Aorta (tissue), 5 donors: ENCODE results near the gene CHMP1B. TPM values are rescaled to one million over a fixed set of nuclear protein-coding genes. Genes with fewer than 3 reads are reported as not detected.

ENCODE experiments used
- ATAC-seq: fragments of 200-7000 bp; cut with Tn5 transposase; one replicate; pipeline ENCODE4 v1.9.1; 2022; ENCODE audit warnings: moderate library complexity; ENCODE audit not compliant: low FRiP score
- DNase-seq, 2 donors: peaks; one replicate each; pipeline ENCODE4 v3.0.0-alpha.2; 2020
- H3K27ac ChIP-seq, 2 donors: one replicate each; pipeline ENCODE4 v1.5.1; 2013; ENCODE audit warnings: low read length in 2 of 2, mild to moderate bottlenecking in 2 of 2, moderate library complexity in 2 of 2, control low read depth in 1 of 2, inconsistent platforms in 1 of 2, low read depth in 1 of 2
- H3K27me3 ChIP-seq, 2 donors: one replicate each; pipeline ENCODE4 v1.6.1; 2013; ENCODE audit warnings: control low read depth in 1 of 2, low read length in 1 of 2, mild to moderate bottlenecking in 1 of 2, moderate library complexity in 1 of 2; ENCODE audit not compliant: insufficient read depth in 2 of 2, control insufficient read depth in 1 of 2
- H3K36me3 ChIP-seq, 2 donors: one replicate each; pipeline ENCODE4 v1.6.1; 2013; ENCODE audit warnings: control low read depth in 1 of 2, low read length in 1 of 2, mild to moderate bottlenecking in 1 of 2; ENCODE audit not compliant: insufficient read depth in 2 of 2, control insufficient read depth in 1 of 2
- H3K4me1 ChIP-seq, 2 donors: one replicate each; pipeline ENCODE4 v1.6.1; 2013; ENCODE audit warnings: low read length in 2 of 2, control low read depth in 1 of 2, mild to moderate bottlenecking in 1 of 2, moderate library complexity in 1 of 2; ENCODE audit not compliant: insufficient read depth in 2 of 2, control insufficient read depth in 1 of 2
- H3K4me3 ChIP-seq, 2 donors: one replicate each; pipeline ENCODE4 v1.5.1; 2013; ENCODE audit warnings: low read length in 2 of 2, control low read depth in 1 of 2, mild to moderate bottlenecking in 1 of 2
- H3K9me3 ChIP-seq: one replicate; pipeline ENCODE4 v1.6.1; 2013; ENCODE audit warnings: mild to moderate bottlenecking, low read length; ENCODE audit not compliant: control insufficient read depth
- WGBS, 2 donors: extraction: QIAGEN DNeasy Blood & Tissue Kit; methylation state at CpG; one replicate each; pipeline ENCODE4 v1.1.7; 2013; 5-methylcytosine and 5-hydroxymethylcytosine counted together
- intact Hi-C, 2 donors: fragments of 100-400 bp; cut with DNase I; formaldehyde crosslinking; loops; one replicate each; pipeline versions ENCODE4 v1.14.2 to v1.15.0; 2022
- polyA plus RNA-seq, 2 donors: library from polyadenylated mRNA; stranded (reverse); fragments of 200-250 nt; gene quantifications; one replicate each; pipeline ENCODE4 v1.2.3, GENCODE V29; 2013
- total RNA-seq, 2 donors: library from RNA; stranded (reverse); fragmentation: NEBNext Ultra II Directional; extraction: Animal tissue kit (Norgen Biotek cat#: 25700); gene quantifications; one replicate each; pipeline ENCODE4 v1.2.1, GENCODE V29; 2021
- donor health status: healthy with polysubstance abuse.
- donor health status: Bipolar disorder and iron deficiency.
- donor health status: DM: no; HTN: no; CAD: no.
- donor health status: DM: no; HTN: no; CAD: no.
- donor health status: DM: yes; HTN: yes; CAD: no.

The CHMP1B gene
- total and polyA plus RNA-seq, 4 donors, result 33.0 to 42.8 (median 36.3) TPM

DNA sequence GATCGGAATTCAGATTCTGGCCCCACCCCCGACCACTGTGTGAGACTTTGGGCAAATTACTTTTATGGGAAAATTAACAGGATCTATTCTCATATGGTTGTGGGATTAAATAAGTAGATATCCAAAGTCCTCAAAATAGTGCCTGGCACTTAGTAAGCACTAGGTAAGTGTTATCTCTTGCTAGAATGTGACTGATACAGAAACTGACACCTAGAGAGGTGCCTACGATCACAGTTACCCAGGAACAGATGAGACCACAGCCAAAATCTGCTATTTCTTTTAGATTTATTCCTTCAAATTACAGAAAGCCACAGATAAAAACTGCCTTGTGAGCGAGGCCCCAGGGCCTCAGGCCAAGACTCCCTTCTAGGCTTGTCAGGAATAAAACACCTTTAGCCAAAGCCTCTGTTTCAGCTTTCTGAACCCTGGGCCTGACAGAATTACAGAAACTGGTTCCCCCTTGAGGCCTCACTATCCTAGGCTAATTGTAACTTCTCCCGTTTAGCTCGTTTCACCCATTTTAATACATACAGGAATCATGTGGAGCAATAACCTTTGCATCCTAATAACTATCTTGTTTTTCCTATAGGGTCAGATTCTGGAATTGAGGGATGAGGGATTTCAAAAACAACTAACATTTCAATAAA, 22.3 kb upstream of the CHMP1B start:
- Histone ChIP-seq H3K36me3 (no peaks in the 10 kb centered on the region), H3K27ac (no peak overlapping the region), H3K4me1 (no peaks in the 10 kb centered on the region), H3K27me3 (no peaks in the 10 kb centered on the region), H3K4me3 (no peak overlapping the region), H3K9me3 (no peaks in the 10 kb centered on the region)
- intact Hi-C loops, result no loop called here
- ATAC-seq, result no peak
- DNase-seq, result no peak
- WGBS, 2 donors, result 62 to 64% methylated on average over 6 of the region's 6 CpGs

DNA sequence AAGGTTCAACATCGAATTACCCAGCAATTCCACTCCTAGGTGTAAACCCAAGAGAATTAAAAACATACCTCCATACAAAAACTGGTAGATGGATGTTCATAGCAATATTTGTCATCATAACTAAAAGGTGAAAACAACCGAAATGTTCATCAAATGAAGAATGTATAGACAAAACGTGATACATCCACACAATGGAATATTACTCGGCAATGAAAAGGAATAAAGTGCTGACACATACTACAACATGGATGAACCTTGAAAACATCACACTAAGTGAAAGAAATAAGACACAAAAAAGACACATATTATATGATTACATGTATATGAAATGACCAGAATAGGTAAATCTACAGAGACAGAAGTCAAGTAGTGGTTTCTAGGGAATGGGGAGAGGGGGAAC, 20.6 kb upstream of the CHMP1B start:
- H3K27ac ChIP-seq, result no peak overlapping the region
- no peak overlapping the region for H3K4me3 ChIP-seq
- WGBS, 2 donors, result 95 to 96% methylated on average over 4 of the region's 4 CpGs
- no peaks in the 10 kb centered on the region for H3K36me3 ChIP-seq
- DNase-seq, result no peak
- intact Hi-C loops, result no loop called here
- H3K9me3 ChIP-seq, result no peaks in the 10 kb centered on the region
- ATAC-seq, result no peak
- H3K4me1 ChIP-seq, result no peaks in the 10 kb centered on the region
- H3K27me3 ChIP-seq, result no peaks in the 10 kb centered on the region

DNA sequence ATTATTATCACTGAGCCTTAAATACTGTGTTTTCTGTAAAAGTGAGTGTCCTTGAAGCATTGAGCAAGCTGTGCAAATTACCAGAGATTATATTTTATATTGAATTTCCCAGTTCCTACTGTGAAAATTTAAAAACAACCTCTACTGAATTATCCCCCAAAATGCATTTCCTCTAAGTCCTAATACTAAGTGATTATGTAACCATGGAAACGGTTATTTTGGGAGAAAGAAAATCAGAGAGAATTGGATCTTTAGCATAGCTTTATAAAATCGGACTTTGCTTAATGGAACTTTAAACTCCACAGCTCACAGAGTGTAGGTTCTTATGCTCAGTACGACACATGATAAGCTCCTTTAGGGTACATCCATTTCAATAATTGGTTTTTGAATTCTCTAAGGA, 19.3 kb upstream of the CHMP1B start:
- no peak for ATAC-seq
- WGBS, 2 donors, result 71 to 72% methylated on average over 3 of the region's 3 CpGs
- Histone ChIP-seq H3K9me3 (no peaks in the 10 kb centered on the region), H3K4me1 (no peaks in the 10 kb centered on the region), H3K27me3 (no peaks in the 10 kb centered on the region), H3K4me3 (no peak overlapping the region), H3K36me3 (no peaks in the 10 kb centered on the region), H3K27ac (no peak overlapping the region)
- intact Hi-C loops, result no loop called here
- DNase-seq, result no peak

DNA sequence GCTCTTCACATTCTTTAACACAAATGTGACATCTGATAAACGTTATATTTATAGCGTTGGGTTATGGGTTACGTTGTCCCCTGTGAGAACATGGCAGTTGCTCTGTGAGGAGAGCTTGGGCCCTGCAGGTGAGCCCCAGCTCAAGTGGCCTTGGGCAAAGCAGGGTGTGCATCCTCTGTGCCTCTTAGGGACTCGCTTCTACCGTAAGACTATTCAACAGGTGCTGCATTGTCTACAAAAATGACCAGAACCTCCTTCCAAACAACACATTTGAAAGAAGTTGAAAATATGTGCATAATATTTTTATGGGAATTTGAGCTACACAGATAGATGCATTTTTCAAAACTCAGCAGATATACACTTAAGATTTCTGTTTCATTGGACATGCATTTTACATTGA, 16.4 kb upstream of the CHMP1B start:
- H3K27ac ChIP-seq, result no peak overlapping the region
- H3K27me3 ChIP-seq, result no peaks in the 10 kb centered on the region
- H3K9me3 ChIP-seq, result no peaks in the 10 kb centered on the region
- 47 to 52% methylated on average over 5 of the region's 5 CpGs for WGBS, 2 donors
- no peaks in the 10 kb centered on the region for H3K36me3 ChIP-seq
- no peak for ATAC-seq
- intact Hi-C loops, result no loop called here
- no peak overlapping the region for H3K4me3 ChIP-seq
- DNase-seq, result no peak
- no peaks in the 10 kb centered on the region for H3K4me1 ChIP-seq

DNA sequence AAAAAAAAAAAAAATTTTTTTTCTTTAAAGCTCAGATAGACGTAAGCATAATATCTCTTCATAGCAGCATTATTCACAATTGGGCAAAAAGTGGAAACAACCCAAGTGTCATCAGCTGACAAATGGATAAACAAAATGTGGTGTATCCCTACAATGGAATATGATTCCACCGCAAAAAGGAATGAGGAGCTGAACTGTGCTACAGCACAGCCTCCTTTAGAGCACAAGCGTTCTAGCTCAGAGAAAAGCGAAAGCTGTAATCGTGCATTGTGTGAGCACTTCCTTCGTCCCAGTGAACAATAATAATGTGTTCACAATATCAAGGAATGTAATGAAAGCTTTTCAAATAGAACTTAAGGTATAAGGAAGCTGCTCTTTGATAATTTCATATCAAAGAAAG, 11.7 kb upstream of the CHMP1B start:
- no peak overlapping the region for H3K4me3 ChIP-seq
- no peaks in the 10 kb centered on the region for H3K27me3 ChIP-seq
- H3K27ac ChIP-seq, result no peak overlapping the region
- intact Hi-C loops, result no loop called here
- no peak for ATAC-seq
- no peaks in the 10 kb centered on the region for H3K4me1 ChIP-seq
- no peaks in the 10 kb centered on the region for H3K36me3 ChIP-seq
- 82 to 83% methylated on average over 6 of the region's 6 CpGs for WGBS, 2 donors
- DNase-seq, result no peak
- no peaks in the 10 kb centered on the region for H3K9me3 ChIP-seq

DNA sequence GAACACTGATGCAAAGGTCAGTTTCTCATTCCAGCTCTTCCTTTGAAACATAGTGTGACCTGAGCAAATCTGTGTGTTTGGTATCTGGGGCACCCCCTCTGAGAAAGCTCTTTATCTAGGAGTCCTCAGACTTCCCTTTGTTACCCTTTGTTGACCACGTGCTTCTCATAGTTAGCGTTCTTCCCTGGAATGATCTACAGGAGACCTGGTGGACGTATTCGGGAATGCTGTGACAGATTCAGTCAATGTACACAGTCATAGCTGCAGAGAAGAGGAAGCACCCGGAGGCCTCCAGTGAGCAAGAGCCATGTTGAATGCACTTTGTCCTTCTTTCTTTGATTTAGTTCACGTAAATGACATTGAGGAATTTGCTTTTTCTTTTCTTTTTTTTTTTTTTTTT, 10.7 kb upstream of the CHMP1B start:
- DNase-seq, result no peak
- intact Hi-C loops, result no loop called here
- WGBS, 2 donors, result 48 to 52% methylated on average over 6 of the region's 6 CpGs
- no peaks in the 10 kb centered on the region for H3K36me3 ChIP-seq
- no peak overlapping the region for H3K27ac ChIP-seq
- no peaks in the 10 kb centered on the region for H3K4me1 ChIP-seq
- no peaks in the 10 kb centered on the region for H3K27me3 ChIP-seq
- H3K9me3 ChIP-seq, result no peaks in the 10 kb centered on the region
- no peak overlapping the region for H3K4me3 ChIP-seq
- no peak for ATAC-seq

DNA sequence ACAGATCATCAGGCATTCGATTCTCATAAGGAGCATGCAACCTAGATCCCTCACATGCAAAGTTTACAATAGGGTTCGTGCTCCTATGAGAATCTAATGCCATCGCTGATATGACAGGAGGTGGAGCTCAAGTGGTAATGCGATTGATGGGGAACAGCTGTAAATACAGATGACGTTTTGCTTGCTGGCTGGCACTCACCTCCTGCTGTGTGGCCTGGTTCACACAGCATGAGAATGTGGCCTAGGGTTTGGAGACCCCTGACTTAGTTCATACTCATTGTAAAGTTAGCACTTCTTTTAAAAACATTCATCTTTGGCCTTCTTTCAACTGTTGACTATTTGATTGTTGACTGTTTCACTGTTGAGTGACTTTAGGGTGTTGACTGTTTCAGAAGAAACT, 8.7 kb upstream of the CHMP1B start:
- H3K9me3 ChIP-seq, result no peaks in the 10 kb centered on the region
- H3K36me3 ChIP-seq, result no peaks in the 10 kb centered on the region
- 22 to 35% methylated on average over 5 of the region's 5 CpGs for WGBS, 2 donors
- no peaks in the 10 kb centered on the region for H3K4me1 ChIP-seq
- no peak overlapping the region for H3K4me3 ChIP-seq
- no peak overlapping the region for H3K27ac ChIP-seq
- ATAC-seq (no peak), DNase-seq (no peak)
- no peaks in the 10 kb centered on the region for H3K27me3 ChIP-seq
- intact Hi-C loops, result no loop called here

DNA sequence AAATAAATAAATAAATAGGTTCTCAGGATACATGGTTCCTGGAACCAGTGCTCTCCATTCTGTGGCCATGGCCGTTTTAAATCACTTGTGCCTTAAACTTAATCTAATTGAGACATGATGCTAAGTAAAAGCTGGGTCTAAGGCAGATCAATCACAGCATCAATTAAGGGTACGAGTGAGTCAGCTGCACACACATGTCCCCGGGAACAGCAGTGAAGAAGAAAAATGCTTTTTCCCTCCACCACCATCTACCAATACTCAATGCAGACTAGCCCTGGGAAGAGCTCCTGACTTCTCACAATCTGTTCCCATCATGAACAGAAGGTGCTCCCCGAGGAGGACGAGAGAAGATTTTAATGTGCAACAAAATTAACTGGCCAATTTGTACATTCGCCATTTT, 6.8 kb upstream of the CHMP1B start:
- 81 to 85% methylated on average over 6 of the region's 6 CpGs for WGBS, 2 donors
- DNase-seq, result no peak
- ATAC-seq, result no peak
- Histone ChIP-seq H3K9me3 (no peaks in the 10 kb centered on the region), H3K4me1 (no peaks in the 10 kb centered on the region), H3K4me3 (no peak overlapping the region), H3K36me3 (no peaks in the 10 kb centered on the region), H3K27ac (no peak overlapping the region), H3K27me3 (no peaks in the 10 kb centered on the region)
- intact Hi-C loops, result no loop called here

DNA sequence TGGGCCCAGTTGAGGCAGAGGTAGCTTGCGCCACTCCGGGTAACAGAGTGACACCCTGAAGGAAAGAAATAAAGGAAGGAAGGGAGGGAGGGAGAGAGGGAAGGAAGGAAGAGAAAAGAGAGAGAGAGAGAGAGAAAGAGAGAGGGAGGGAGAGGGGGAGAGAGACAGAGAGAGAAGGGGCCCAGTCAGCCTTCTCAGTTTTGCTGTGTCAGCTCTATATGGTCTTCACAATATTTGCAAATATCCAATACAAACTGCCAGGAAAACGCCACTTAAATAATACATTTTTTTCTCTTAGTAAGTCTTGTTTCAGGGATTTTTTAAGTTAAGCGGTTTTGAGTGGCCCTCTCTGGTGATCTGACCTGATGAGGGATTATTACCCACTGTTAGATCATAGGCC, 5.6 kb upstream of the CHMP1B start:
- DNase-seq (no peak), ATAC-seq (no peak)
- no peak overlapping the region for H3K4me3 ChIP-seq
- no peaks in the 10 kb centered on the region for H3K27me3 ChIP-seq
- intact Hi-C loops, result no loop called here
- H3K36me3 ChIP-seq, result no peaks in the 10 kb centered on the region
- WGBS, 2 donors, result 82 to 84% methylated on average over 4 of the region's 4 CpGs
- H3K27ac ChIP-seq, result no peak overlapping the region
- no peaks in the 10 kb centered on the region for H3K9me3 ChIP-seq
- no peaks in the 10 kb centered on the region for H3K4me1 ChIP-seq
